ENCODE measurements around the gene ZNF14.
"Not testable (repeated sequence)": the region's sequence is repeated elsewhere in the genome, so short reads cannot be mapped to it uniquely, and the experiment has no call there.

ZNF14 gene

DNA sequence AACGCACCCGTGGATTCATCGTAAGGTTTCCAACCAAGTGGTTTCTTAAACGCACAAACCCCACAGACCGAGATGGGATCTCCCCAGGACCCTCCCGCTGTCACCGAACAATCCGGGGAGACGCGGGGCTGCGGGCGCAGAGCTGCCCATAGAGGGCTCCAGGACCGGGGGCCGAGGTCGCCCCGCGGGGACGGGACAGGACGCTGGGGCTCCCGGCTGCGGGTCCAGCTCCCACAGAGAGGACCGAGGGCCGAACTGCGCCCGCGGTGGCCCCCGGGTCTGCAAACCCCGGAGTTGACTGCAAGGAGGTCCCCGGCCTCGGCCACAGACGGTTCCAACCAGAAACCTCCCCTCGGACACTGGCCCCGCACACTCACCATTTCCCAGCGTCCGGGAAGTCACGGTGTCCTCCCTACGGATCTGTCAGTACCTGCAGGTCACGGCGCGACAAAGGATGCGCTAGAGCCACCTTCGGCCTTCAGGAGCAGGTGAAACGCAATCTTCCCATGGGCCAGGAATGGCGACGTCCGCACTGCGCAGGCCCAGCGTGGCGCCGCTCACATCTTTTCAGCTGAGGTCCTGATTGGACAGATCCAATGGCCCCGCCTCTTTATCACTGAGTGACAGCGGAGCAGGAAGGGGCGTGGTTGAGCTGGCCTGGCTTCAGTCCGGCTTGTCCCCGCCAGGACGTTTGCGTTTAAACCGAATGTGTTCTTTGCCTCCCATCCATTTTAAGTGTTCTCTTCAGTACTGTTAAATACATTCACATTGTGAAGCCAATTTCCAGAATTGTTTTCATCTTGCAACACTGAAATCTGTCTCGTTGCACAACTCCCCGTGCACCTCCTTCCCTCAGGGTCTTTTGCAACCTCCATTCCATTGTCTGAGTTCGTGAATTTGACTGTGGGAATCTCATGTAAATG, at the start of gene ZNF14:
Gene ZNF14 (minus strand): TSS at position 534 of the 923 bp plus-strand sequence. CDS start 154 bp downstream, at position 380.
- peak; percentile 76 to 79 for DNase-seq (ENCODE audit: low read depth in 2 of 2)

- not testable (repeated sequence) for DNase-seq (ENCODE audit: low read depth in 2 of 2)
Measured at GRCh38 chr19:19781791-19782190, 48.9 kb upstream of the ZNF14 start.

- DNase-seq (ENCODE audit: low read depth in 2 of 2), result no peak
Measured at GRCh38 chr19:19778666-19779065, 45.8 kb upstream of the ZNF14 start.

DNA sequence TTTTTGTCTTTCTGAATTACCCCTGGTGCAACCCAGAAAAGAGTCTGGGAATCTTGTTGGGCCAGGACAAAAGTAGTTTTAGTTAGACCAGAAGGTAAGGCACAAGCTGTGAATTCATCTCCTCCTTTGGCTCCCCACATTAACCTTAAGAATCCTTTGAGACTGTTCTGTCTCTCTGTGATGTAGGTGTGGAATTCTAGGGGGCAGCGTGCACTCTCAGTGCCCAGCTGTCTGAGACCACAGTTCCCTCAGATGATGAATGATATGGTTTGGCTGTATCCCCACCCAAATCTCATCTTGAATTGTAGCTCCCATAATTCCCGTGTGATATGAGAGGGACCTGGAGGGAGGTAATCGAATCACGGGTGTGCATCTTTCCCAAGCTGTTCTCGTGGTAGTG, 44.8 kb upstream of the ZNF14 start:
- DNase-seq (ENCODE audit: low read depth in 2 of 2), result no peak

- DNase-seq (ENCODE audit: low read depth in 2 of 2), result peak; percentile 76 to 83
Measured at GRCh38 chr19:19776206-19777008, 43.5 kb upstream of the ZNF14 start.

DNA sequence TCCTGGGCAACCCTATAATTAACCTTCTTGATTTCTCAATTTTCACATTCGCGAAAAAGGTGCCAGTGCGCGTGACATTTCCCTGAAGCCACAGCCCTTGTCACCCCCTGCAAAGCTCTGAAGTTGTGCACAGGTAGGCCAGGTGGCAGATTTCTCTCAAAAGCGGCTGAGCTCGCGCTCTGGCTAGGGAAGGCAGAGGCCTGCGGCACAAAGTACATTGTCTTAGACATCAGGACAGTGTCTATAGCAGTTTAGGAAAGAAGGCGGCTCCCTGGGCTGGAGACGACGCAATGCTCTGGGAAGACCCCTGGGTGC, 42.9 kb upstream of the ZNF14 start:
- no peak for DNase-seq (ENCODE audit: low read depth in 2 of 2)

DNA sequence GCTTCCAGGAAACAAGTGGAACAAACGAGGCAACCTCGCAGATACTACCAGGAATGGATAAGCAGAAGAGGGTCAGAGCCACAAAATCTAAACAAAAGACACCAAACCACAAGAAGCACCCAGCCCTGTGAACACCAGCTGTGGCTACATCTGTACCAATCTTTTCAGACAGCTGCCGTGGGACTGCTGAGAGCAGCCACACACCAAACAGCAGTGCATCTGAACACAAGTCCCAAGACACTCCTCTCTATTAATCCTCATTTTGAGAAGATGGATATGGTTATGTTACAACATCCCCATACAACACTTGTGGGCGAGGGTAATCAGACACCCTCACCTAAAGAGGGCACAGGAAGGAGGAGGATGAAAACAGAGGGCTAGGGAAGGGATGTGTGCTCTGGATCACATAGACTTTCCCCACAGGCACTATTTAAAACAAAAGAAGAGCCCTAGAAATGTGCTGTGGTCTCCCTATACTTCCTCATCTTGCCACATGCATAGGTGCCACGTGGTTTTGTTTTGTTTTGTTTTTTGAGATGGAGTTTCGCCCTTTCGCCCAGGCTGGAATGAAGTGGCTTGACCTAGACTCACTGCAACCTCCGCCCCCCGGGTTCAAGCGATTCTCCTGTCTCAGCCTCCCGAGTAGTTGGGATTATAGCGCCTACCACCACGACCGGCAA, 41.6 kb upstream of the ZNF14 start:
- no peak for DNase-seq (ENCODE audit: low read depth in 2 of 2)

- DNase-seq (ENCODE audit: low read depth in 2 of 2), result not testable (repeated sequence)
Measured at GRCh38 chr19:19771963-19772362, 39.1 kb upstream of the ZNF14 start.

GRCh38 chr19:19769971-19770370, 37.1 kb upstream of the ZNF14 start:
- not testable (repeated sequence) for DNase-seq (ENCODE audit: low read depth in 2 of 2)

DNA sequence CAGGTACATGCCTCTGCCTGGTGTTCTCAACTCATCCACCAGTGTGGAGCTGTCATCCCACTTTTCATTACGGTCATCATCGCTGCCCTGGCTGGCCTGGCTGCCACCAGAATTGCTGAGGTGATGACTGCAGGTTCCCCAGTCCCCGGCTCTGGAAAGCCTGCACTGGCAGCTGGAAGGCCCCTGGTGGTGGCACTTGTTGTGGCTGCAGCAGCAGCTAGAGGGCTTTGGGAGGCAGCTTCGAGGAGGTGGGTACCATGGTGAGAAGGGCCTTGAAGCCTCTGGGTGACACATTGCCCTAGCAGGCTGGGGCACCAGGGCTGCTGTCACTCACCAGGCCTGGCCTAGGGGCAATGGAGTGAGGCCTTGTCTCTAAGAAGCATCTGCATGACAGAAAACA, 25.3 kb upstream of the ZNF14 start:
- no peak for DNase-seq (ENCODE audit: low read depth in 2 of 2)

- DNase-seq (ENCODE audit: low read depth in 2 of 2), result no peak
Measured at GRCh38 chr19:19752760-19753403, 20.0 kb upstream of the ZNF14 start.

GRCh38 chr19:19751846-19752245, 18.9 kb upstream of the ZNF14 start:
- no peak for DNase-seq (ENCODE audit: low read depth in 2 of 2)

GRCh38 chr19:19750842-19751790, 18.2 kb upstream of the ZNF14 start:
- DNase-seq (ENCODE audit: low read depth in 2 of 2), result no peak

- no peak for DNase-seq (ENCODE audit: low read depth in 2 of 2)
Measured at GRCh38 chr19:19749908-19750841, 17.3 kb upstream of the ZNF14 start.

GRCh38 chr19:19749117-19749907, 16.4 kb upstream of the ZNF14 start:
- DNase-seq (ENCODE audit: low read depth in 2 of 2), result no peak

DNA sequence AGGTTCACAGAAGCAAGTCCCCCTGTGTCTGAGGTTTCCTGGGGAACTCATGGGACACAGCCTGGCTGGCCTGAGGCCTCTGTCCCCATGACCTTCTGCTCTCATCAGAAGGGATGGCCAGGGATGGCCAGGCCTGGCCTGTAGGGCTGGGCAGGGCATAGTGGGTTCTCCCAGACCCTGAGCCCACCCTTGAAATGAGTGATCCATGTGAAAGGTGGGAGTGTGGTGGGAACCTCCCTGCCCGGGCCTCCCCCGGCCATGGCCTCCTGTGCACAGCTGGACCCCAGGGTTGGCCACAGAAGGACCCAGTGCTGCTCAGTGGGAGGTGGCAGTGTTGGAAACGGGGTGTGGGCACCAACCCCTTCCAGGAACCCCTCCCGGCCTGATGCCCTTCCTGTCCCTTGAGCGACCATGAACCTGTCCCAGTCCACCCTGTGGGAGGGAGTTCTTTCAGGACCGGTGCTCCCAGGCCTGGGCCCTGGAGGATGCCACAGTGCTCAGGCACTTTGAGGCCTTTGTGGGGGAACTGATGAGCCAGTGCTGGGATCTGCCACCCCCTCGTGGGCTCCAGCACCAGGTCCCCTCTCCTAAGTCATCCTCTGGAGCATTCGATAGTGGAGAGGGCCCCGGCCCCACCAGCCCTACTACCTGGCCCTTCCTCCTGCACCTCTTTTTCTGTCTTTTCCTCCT, 15.5 kb upstream of the ZNF14 start:
- DNase-seq (ENCODE audit: low read depth in 2 of 2), result no peak

DNA sequence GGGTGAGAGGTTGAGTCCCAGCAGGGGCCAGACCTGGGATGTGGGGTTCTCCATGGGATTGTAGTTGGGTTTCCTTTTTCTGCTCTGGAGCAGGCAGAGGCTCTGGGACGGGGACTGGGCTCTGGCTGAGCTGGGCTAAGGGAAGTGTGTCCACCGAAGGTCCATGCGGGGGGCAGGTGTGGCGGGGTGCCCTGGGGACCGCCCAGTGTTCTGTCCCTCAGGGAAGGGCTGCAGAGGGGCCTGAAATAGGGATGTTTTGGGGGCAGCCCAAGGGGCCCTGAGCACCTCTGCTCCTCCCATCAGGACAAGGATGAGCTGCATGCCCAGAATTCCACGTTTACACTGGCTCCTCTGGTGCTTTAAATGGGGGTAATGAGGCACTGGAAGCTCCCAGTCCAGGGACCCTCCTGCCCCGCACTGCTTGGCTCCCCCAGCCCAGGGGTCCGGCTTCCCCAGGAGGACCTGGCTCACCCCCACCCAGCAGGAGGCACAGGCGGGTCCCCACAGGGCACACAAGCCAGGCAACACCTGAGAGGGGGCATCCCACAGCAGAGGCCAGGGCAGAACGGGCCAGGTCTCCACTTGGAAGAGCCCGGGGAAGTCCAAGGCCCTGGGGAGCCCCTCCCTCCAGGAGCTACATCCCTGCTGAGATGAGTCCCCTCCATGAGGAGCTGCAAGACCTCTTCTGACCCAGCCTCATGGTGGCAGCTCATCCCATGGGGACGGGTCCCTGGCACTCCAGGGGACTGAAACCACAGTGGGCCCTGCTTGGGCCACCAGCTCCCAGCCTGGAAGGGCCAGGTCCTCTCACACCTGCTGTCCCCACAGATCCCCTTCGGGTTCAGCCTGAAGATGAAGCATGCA, 14.7 kb upstream of the ZNF14 start:
- no peak for DNase-seq (ENCODE audit: low read depth in 2 of 2)

Measured in stimulated activated CD8-positive, alpha-beta memory T cell treated with anti-CD3 and anti-CD28 coated beads, Interleukin-7, amount 100 ng/mL, for 1 hour (primary cell).